Stimulated activated naive CD4-positive, alpha-beta T cell treated with Interleukin-2 at 50 U/mL for 16 hours (primary cell): Measurements from ENCODE around the gene SLC45A3.
"Not testable (repeated sequence)": the region's sequence is repeated elsewhere in the genome, so short reads cannot be mapped to it uniquely, and the experiment has no call there.

ENCODE experiments used
- DNase-seq: peaks from one replicate; lab custom pipeline; 2025; lab: John Stamatoyannopoulos, UW

SLC45A3 gene

DNA sequence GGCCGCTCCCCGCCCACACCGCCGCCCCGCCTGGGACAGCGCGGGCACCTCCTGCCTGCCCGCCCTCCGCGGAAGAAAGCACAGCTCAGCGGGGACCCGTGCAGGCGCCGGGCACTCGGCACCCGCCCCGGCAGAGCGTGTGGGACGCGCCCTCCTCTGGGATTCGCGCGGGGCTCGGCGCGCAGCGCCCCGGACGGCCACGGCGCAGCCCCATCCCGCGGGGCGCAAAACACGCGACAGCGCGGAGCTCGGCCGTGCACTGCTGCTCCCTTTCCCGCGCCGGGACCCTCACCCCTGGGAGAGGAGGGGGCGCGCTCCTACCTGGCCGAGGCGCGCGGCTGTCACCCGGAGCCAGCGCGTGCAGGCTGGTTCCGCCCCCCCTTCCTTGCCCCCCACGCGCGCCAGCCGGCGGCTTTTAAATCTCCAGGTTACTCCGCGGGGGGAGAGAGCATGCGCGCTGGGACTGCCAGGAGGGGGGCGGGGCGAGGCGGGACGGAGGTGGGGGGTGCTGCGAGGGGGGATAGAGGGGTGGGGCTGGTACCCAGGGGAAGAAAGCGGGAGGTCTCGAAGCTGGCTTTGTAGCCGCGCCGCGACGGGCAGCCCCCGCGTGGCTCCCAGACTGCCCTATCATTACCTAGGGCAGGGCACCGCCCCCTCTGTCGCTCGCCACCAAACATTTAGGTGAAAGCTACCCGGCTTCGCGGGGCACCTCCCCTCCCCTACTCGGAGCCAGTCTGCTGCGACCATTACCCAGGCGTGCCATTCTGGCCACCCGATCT, at the start of gene SLC45A3:
TSS of gene SLC45A3 (minus strand) at position 437 of the 779 bp plus-strand sequence. CDS start 15,853 bp downstream, outside the sequence.
- DNase-seq: peak; percentile 27

- DNase-seq: no peak
Observed at GRCh38 chr1:205726619-205727125, 46.4 kb upstream of the SLC45A3 start.

DNA sequence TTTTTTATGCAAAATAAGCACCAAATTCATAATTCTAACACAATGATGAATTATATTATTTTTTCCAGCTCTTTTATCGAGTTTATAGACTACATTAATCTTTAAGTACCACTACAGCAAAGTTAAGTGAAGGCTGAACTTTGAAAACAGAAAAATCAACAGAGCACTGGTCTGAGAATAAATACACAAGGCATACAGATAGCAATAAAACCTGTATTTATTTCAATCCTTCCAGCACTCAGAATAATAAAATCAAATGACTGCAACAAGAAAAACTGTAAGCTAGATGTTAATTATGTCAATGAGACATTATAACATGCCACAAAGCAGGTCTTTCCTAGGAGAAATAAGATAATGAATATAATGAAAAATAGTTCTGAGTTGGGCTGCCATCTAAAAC, 45.2 kb upstream of the SLC45A3 start:
- DNase-seq: no peak

GRCh38 chr1:205720740-205721139, 40.4 kb upstream of the SLC45A3 start:
- not testable (repeated sequence) for DNase-seq

DNA sequence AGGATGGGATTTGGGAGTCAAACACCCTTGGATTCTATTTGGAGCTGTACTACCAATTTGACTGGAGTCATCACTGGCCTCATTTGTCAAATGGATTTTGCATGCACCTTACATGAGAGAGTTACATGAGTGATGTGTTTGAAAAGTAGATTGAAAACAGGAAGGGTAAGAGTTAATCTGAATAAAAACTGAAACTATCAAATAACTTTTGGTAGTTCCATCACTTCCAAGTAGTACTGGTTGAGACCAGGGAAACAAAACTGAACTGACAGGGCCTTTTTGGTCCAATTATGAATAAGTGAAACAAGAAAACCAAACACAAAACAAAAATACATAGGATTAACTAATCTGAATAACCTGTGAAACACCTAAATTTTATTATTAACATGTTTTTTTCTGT, 39.5 kb upstream of the SLC45A3 start:
- DNase-seq: no peak

- DNase-seq: no peak
Observed at GRCh38 chr1:205719015-205719414, 38.7 kb upstream of the SLC45A3 start.

GRCh38 chr1:205716371-205717132, 36.2 kb upstream of the SLC45A3 start:
- DNase-seq: no peak

DNA sequence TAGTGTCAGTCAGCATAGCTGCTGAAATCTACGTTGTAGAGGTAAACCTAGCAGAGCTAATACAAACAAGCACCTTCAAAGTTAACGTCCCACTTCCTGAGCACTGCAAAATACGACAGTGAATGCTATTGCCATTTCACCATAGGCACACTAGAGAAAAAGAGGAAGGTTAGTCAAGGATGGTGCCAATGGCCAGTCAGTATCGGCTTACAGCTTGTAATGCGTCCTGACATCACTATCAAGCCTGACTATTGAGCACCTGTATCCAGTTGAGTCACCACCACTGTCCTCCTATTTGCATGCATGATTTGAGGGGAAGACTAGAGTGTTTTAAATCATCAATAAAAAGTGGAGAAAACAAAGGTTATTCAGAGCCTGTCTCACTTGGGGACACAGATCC, 35.3 kb upstream of the SLC45A3 start:
- DNase-seq: no peak

DNA sequence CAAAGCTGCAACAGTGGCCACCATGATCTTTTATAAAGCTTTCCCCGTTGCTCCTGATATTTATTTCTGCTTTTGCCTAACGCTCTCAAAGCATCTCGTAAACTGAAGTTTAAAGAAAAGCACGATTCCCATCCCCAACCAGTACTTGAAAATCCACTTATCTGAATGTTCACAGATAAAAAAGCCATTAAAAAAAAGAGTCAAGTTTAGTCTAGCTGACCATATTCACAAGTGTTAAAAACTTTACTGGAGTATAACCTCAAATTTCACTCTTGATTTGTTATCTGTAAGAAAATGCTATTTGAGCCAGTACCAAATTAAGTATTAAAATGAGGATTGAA, 34.6 kb upstream of the SLC45A3 start:
- DNase-seq: no peak

- DNase-seq: no peak
Observed at GRCh38 chr1:205714190-205714905, 34.0 kb upstream of the SLC45A3 start.

DNA sequence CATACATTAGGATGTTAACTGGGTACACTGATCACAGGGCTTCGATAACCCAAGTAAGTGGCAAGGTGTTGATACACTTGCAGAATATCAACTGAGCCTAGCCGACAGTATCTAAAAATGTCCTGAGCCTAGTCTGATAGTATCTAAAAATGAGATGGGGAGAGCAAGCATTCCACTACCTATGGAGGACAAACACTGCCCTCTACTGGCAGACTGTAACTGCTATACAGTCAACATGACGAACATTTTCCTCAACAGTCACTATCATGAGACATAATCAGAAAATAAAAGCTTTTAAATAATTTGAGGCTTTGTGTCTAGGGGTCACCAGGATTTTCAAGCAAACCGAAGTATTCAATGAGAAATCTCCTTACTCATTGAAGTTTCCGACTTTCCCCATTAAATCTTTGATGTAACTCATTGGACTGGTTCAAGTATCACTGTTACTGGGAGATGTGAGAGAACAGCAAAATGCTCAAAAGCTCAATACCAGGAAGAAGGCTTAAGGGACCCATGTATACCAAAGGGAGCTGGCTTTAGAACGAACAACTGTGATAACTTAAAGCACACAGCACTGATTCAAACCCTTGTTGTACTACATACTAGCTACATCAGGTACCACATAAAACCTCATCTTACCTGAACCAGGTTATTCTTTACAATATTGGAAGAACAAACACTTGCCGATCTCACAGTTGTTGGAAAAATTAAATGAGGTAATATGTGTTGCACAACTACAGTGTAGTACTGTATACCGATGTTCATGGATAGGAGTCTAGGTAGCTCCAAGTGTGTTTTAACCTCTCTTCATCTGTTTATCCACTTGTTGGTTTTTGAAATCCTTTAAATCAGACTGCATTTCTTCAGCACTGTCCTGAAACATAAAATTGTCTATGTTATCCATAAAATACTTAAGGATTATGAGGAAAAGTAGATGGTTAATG, 31.1 kb upstream of the SLC45A3 start:
- DNase-seq: peak; percentile 35

GRCh38 chr1:205710201-205711062, 30.1 kb upstream of the SLC45A3 start:
- no peak for DNase-seq

DNA sequence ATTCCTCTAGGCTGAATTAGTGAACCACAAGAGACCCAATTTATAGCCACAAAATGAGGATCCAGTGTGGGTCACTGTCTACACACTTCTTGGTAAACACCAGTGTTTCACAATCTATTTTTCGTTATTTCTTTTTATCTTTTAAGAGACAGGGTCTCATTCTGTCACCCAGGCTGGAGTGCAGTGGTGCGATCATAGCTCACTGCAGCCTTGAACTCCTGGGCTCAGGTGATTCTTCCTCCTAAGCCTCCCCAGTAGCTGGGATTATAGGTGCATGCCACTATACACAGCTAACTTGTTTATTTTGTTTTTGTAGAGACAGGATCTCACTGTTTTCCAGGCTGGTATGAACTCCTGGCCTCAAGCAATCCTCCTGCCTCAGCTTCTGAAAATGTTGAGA, 29.3 kb upstream of the SLC45A3 start:
- no peak for DNase-seq

GRCh38 chr1:205709059-205709398, 28.7 kb upstream of the SLC45A3 start:
- DNase-seq: no peak

DNA sequence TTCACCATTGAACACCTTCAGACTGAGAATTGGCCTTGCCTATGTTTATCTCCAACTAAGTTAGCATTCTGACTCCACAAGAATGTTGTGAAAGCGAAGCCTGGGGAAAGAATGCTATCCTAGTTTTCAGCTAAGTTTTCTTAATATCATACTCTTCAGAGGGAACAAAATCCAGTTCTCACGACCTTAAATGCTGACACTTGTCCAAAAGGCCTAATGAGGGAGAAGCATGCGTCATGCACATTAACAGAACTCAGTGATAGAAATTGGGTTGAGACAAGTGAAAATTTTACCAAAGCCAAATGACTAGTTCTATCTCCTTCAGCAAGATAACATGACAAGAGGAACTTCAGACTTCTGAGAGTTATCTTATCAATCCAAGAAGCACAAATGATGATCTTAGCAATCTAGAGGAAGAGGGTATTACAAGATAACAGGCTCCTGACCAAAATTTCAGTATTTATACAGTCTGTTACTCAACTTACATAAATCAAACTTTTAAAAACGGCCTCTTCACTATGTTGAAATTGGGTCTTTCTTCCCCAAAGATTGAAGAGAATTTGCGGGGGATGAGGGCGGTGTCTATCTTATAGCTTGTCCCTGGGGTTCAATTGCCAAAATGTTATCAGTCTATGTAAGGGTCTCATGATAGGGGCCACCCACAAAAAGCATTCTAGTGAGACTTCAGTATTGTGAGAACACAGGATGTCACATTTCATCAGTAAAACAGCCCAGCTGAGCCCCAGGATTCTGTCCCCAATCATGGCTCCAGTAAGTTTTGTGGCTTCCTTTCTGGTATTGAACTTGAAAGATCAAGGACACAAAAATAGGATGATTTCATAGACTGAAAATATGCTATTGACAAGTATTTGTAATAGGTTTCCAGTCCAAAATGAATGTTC, 26.5 kb upstream of the SLC45A3 start:
- DNase-seq: no peak

- no peak for DNase-seq
Observed at GRCh38 chr1:205704903-205705302, 24.6 kb upstream of the SLC45A3 start.

DNA sequence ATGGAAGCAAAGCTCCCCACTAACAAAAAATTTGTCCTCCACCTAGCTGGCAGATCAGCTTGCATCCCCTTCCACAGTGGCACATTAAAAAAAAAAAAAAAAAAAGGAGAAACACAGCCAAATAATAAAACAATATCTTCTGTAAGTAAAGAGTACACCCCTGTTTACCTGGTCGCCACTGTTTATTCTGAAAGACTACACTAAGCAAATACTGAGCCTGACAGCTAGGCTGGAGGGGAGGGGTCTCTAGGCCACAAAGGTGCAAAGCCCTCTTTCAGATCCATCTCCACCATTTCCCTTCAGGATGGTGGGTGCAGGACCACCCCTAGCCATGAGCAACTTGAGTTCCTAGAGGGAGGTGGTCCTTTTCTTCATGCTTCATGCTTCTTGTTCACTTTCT, 22.8 kb upstream of the SLC45A3 start:
- DNase-seq: no peak

- DNase-seq: no peak
Observed at GRCh38 chr1:205701891-205702290, 21.6 kb upstream of the SLC45A3 start.

- DNase-seq: no peak
Observed at GRCh38 chr1:205701420-205701819, 21.1 kb upstream of the SLC45A3 start.
